HG03378 (cell line): ENCODE data around the gene PSAP.
"Not testable (repeated sequence)": the region's sequence is repeated elsewhere in the genome, so short reads cannot be mapped to it uniquely, and the experiment has no call there.

Experiments used
- ATAC-seq: cut with Tn5 transposase; IDR thresholded peaks from one replicate; pipeline ENCODE4 v1.9.1; 2021; ENCODE audit warnings: mild to moderate bottlenecking, moderate library complexity; ENCODE audit not compliant: unreplicated experiment

Gene PSAP

DNA sequence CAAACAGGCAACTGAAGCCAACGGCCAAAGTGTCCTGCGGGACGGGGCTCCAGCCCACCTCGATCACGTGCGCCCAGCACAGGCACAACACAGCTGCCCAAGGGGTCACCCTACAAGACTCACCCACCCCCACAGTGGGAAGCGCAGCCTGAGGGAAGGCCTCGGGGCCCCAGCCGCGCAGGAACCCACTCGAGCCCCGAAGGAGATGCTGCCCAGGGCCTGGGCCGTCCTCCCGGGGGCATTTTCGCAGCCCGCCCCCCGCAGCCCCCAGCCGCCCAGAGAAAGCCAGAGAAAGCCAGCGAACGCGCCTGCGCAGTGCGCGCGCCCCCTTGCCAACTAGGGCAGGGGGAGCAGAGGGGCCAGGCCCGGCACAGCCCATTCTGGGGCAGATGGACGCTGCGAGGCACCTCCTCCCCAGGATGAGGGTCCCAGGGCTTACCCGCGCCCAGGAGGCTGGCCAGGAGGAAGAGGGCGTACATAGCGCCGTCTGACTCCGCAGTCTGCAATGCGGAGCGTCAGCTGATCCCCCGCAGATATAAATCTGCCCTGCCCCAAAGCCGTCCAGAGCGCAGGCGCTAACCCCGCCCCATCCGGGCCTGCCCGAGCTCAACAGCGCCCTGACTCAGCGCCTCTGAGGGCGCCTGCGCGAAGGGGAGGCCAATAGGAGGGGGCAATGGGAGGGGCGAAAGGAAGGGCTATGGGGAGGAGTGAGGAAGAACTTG lies at the start of gene PSAP:
TSS of gene PSAP (minus strand) at position 509 of the 722 bp plus-strand sequence. CDS start at position 479, 30 bp downstream.
- peak; percentile 88 for ATAC-seq

DNA sequence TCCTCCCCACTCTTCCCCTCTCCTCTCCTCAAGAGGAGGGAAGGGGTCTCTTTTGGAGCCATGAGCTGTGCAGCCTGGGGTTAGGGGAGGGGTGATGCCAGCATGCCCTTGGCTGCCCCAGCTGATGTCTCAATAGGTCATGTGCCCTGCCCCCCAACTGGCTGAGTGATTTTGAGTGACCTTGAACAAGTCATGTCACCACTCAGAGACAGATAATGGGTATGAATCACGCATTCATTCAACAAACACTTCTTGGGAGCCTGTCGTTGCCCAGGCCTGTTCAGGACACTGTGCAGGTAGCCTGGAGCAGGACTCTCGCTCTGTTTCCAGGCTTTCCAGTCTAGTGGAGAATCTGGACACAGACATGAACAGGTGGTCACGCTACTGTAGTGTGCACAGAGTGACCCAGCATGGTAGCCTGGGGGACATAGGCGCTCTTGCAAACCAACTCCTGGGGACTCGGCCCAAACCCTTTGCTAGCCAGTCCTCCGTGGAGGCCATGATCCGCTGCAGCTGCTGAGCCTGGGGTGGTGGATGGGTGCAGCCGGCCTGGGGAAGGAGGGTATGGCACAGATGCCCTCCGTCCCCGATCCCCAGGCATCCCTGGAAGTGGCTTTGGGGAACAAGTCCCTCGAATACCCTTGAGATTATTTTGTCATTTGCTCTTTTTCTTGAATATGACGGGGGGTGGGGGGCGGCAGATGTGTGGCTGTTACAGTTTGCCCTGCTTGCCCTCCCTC lies 49.6 kb upstream of the PSAP start:
- no peak for ATAC-seq

- ATAC-seq: no peak
These were observed 48.8 kb upstream of the PSAP start for GRCh38 chr10:71899665-71900412.

DNA sequence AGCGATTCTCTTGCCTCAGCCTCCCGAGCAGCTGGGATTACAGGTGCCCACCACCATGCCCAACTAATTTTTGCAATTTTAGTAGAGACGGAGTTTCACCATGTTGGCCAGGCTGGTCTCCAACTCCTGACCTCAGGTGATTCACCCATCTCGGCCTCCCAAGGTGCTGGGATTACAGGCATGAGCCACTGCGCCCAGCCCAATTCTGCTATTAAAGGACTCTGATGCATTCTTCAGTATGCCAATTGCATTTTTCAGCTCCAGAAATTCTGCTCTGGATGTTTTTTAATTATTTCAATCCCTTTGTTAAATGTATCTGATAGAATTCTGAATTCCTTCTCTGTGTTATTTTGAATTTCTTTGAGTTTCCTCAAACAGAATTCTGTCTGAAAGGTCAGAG lies 47.3 kb upstream of the PSAP start:
- ATAC-seq: not testable (repeated sequence)

DNA sequence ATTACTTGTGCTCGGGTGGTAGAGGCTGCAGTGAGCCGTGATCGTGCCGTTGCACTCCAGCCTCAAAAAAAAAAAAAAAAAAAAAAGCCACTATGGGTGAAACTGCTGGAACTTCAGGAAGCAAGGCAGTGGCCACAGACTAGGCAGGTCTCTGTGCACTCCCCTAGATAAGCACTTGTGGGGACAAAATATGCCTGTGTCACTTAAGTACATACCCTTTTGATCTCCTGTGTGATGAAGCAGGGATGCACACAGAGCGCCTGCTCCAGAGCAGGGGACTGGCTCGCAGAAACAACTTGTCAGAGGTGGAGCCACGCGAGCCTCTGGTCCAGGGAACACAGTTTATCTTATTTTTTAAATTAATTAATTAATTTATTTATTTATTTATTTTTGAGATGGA lies 42.9 kb upstream of the PSAP start:
- no peak for ATAC-seq

- ATAC-seq: no peak
These were observed 42.3 kb upstream of the PSAP start for GRCh38 chr10:71893258-71893815.

DNA sequence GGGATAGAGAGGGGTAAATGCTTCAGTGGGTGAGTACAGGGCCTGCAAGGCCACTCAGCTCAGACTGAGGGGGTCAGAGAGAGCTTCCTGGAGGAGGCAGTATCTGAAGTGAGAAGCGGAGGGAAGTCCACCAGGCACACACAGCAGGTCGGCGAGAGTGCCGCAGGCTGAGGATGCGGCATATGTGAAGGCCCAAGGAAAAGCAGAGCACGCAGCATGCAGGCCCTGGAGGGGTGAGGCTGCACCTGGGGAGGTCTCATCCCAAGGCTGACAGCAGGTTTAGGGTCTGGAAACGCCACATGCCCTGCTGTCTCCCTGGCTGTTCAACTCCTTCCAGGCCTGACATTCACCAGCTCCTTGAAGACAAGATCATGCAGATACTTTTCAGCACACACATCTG lies 40.4 kb upstream of the PSAP start:
- ATAC-seq: no peak

GRCh38 chr10:71889388-71889987 lies 38.4 kb upstream of the PSAP start:
- no peak for ATAC-seq

- ATAC-seq: peak; percentile 79
These were observed 37.8 kb upstream of the PSAP start for GRCh38 chr10:71888623-71889387.

DNA sequence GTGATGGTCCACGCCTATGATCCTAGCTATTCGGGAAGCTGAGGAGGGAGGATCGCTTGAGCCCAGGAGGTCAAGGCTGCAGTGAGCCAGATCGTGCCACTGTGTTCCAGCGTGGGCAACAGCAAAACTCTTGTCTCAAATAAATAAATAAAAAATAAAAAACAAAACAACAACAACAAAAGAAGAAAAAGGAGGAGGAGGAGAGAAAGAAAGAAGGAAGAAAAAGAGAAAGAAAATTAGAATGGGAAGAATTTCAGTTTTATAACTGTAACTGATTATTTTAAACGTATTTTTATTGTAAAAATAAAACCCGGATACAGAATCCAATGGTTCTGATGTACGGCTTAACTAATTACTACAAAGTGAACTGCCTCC lies 37.2 kb upstream of the PSAP start:
- ATAC-seq: no peak

DNA sequence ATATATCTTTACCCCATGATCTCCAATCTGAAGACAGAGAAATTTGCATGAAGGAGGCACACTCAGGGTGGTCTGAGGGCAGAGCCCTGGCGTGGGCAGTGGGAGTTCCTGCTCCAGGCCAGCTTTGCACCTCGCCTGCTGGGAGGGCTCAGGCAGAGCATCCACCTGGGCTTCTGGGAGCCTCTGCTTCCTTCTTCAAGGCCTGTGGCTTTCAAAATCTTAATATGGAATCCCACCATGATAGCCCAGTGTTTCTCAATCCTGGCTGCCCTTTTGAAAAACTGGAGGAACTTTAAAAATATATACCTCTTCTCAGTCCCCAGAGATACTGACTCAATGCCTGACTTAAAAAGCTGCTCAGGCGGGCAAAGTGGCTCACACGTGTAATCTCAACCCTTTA lies 36.7 kb upstream of the PSAP start:
- ATAC-seq: no peak

GRCh38 chr10:71882813-71883659 lies 32.0 kb upstream of the PSAP start:
- ATAC-seq: no peak

- ATAC-seq: no peak
These were observed 30.8 kb upstream of the PSAP start for GRCh38 chr10:71881647-71882355.

- not testable (repeated sequence) for ATAC-seq
These were observed 30.2 kb upstream of the PSAP start for GRCh38 chr10:71881307-71881624.

- no peak for ATAC-seq
These were observed 29.6 kb upstream of the PSAP start for GRCh38 chr10:71880425-71881306.

- no peak for ATAC-seq
These were observed 27.4 kb upstream of the PSAP start for GRCh38 chr10:71878327-71879034.

- ATAC-seq: no peak
These were observed 26.8 kb upstream of the PSAP start for GRCh38 chr10:71877821-71878220.
